ENCODE measurements around the gene ZFPM1.

The ZFPM1 gene

DNA sequence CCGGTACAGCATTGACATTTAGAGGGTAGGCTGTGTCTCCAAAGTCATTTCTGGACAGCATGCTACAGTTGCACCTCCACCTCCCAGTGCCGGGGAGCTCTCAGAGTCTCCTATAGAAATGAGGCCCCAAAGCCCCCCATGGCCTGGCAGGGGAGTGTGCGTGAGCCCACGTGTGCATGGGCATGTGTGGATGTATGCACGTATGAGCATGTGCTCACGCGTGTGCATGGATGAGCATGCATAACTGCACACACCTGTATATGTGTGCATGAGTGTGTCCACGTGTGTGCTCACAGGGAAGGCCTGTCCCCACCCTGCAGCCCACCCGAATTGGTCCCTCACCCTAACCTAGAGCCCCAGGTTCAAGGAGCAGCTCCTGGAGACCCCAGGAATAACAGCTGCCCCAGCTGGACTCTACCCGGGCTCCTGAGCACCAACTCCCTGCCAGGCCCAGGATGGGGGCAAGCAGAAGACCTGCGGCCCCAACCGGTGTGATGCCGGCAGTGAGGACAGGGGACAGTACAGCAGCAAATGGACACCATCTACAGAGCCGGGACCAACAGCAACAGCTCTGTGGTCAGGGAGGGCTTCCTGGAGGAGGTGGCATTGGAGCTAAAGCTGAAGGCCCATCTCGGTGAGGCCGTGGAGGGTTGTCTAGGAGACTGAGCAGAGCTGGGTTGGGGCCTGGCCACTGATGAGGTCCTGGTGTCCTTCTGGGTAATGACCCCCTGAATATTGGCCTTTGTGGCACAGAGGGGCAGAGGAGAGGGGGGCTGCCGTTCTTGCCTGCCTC is 35.2 kb upstream of the ZFPM1 start:
- DNase-seq (ENCODE audit: low read depth in 2 of 2), result no peak

DNA sequence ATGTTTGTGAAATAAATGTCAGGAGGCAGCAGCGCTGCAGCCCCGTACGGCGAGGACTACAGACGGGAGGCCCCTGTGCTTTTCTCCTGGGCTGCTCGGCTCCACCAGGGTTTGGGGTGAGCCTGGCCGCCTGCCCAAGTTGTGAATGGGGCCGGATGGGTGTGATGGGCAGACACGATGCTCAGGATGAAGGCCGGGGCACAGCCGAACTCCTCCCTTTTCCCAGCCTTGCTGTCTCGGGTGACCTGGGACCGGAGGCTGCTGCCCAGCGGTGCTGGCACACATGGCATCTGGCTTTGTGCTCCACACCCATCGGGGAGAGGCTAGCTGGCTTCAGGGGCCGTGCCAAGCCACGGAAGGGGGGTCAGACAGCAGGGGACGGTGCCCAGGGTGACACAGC is 34.2 kb upstream of the ZFPM1 start:
- DNase-seq (ENCODE audit: low read depth in 2 of 2), result no peak

DNA sequence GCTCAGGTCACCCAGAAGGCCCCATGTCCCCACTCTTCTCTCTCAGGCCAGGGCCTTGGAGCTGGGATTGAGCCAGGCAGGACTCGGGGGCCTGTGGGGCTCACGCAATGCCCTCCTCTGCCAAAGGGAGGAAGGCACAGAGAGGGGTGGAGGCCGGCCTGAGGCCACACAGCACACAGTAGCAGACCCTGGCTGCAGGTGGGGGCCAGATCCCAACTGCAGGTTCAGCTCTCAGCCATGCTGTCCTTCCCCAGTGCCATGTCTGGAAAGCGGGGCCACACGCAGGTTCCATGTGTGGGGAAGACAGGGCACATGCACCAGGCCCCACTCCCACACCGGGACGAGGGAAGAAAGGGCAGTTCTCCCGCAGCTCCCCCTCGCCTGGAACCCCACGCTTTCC is 33.3 kb upstream of the ZFPM1 start:
- DNase-seq (ENCODE audit: low read depth in 2 of 2), result no peak

DNA sequence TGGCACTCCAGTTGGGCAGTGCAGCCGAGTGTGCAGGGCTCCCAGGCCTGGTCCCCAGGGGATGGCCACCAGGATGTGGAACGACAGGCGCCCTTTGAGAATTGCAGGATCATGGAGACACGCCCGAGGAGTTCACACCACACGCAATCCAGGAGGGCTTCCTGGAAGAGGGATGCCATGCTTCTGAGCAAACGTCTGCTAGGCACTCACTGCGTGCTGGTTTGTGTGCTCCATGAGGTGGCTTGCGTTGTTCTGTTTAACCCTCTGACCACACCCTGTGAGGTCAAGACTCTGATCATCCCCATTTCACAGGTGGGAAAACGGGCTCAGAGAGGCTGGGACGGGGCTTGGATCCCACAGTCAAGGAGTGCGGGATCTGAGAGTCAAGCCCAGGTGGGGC is 32.6 kb upstream of the ZFPM1 start:
- no peak for DNase-seq (ENCODE audit: low read depth in 2 of 2)

DNA sequence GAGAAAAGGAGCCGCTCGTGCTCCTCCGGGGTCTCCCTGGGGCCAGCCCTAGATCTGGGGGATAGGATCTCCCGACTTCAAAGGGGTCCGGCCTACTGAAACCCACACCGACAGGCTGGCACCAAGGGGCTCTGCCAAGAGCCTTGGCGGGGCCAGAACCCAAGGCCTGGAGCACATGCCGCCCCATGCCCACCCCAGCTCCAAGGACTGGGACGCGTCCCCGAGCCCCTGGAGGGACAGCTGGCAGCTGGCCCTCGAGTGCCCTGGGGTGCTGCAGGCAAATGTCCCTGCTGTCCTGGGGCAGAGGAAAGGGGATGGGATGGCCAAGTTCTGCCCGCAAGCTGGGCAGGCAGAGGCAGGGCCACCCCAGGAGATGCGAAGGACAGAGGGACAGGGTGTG is 31.8 kb upstream of the ZFPM1 start:
- DNase-seq (ENCODE audit: low read depth in 2 of 2), result no peak

DNA sequence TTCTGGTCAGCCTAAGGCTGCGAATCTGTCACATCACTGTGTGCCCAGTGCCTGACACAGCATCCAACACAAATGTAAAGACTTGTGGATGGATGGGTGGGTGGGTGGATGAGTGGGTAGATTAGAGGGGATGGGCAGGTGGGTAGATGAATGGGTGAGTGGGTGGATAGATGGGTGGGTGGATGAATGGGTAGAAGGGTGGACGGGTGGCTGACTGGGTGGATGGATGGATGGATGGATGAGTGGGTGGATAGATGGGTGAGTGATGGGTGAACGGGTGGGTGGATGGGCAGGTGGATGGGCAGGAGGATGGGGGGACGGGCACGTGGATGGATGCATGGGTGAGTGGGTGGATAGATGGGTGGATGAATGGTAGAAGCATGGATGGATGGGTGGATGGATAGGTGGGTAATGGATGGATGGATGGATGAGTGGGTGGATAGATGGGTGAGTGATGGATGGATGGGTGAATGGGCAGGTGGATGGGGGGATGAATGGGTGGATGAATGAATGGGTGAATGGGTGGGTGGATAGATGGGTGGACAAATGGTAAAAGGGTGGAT is 31.1 kb upstream of the ZFPM1 start:
- DNase-seq (ENCODE audit: low read depth in 2 of 2), result no peak

DNA sequence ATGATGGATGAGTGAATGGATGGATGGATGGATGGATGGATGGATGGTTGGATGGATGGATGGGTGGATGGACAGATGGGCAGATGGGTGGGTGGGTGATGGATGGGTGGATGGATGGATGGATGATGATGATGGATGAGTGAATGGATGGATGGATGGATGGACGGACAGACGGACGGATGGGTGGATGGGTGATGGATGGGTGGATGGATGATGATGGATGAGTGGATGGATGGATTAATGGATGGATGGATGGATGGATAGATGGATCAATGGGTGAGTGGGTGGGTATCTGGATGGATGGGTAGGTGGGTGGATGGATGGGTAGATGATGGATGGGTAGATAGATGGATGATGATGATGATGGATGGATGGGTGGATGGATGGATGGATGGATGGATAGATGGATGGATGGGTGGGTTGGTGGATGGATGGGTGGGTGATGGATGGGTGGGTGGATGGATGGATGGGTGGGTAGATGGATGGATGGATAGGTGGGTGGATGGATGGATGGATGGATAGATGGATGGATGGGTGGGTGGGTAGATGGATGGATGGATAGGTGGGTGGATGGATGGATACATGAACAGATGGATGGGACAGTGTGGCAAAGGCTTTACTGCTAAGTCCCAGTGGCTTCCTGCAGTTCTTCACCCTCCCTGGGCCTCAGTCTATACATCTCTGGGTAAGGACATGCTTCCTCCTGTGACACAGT is 30.2 kb upstream of the ZFPM1 start:
- no peak for DNase-seq (ENCODE audit: low read depth in 2 of 2)

DNA sequence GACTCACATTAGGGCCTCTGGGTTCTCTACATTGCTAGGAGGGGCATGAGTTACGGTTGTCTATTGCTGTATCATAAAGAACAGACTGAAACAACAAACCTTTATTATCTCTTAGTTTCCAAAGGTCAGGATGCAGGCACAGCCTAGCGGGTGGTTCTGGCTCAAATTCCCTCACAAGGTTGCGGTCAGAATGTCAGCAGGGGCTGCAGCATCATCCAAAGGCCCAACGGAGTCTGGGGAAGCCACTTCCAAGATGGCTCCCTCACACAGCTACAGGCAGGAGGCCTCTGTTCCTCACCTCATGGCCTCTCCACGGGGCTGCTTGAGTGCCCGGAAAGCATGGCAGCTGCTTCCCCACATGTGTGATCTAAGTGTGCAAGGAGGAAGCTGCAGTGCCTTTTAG is 29.6 kb upstream of the ZFPM1 start:
- no peak for DNase-seq (ENCODE audit: low read depth in 2 of 2)

DNA sequence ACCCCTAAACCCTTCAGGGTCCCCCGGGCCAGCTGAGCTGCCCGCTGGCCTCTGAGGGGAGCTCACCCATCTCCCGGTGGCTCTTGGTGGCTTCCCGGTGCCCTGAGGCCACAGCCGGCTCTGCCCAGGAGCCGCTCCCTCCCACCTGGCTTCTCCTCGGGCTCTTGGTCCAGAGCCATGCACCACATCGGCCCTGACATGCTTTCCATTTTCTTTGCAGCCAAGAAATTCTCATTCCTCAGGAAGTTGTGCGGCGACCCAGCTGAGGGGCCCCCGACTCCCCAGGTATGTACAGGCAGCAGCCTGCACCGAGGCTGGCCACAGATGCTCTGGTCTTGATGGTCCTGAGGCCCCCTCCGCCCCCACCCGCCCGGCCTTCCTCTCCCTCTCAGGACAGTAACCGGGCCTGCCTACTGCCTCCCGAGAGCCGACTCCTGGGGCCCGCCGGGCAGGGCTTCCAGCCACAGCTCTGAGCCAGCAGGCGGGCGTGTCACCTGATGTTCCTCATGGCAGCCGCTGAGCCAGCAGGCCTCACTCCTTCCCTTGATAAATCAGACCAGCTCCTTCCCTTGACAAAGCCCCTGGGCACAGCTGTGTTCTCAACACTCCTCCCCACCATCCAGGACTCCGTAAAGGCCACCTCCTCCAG is 28.4 kb upstream of the ZFPM1 start:
- DNase-seq (ENCODE audit: low read depth in 2 of 2), result no peak

DNA sequence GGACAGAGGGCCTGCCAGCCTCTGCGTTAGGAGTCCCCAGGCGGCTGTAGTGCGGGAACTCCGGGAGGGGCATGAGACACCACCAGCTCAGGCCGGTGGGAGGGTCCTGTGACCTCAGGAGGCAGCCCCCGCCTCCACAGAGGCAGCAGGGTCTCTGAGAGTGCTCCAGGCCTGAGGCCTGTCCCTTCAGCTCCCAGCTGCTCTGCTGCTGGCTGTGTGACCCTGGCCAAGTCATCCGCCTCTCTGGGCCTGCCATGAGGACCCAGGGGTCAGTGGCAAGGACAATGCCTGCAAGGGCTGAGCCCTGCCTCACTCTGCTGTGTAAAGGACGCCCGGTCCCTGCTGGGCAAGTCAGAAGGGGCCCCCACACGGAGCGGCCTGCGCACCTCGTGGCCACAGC is 27.1 kb upstream of the ZFPM1 start:
- DNase-seq (ENCODE audit: low read depth in 2 of 2), result no peak

DNA sequence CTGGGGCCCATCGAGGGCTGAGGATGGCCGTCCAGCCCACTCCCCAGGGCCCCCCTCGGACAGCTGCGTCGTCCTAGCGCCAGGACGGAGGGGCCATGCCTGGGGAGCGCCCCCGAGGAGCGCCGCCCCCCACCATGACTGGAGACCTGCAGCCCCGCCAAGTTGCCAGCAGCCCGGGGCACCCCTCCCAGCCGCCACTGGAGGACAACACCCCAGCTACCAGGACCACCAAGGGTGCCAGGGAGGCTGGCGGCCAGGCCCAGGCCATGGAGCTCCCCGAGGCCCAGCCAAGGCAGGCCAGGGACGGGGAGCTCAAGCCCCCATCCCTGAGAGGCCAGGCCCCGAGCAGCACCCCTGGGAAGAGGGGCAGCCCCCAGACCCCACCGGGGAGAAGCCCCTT is 25.7 kb upstream of the ZFPM1 start:
- no peak for DNase-seq (ENCODE audit: low read depth in 2 of 2)

DNA sequence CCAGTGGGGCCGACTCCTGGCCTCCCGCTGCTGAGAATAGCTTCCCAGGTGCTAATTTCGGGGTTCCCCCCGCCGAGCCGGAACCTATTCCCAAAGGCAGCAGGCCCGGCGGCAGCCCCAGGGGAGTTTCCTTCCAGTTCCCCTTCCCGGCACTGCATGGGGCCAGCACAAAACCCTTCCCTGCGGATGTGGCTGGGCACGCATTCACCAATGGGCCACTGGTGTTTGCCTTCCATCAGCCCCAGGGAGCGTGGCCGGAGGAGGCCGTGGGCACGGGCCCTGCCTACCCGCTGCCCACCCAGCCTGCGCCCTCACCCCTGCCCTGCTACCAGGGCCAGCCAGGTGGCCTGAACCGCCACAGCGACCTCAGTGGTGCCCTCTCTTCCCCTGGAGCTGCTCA is 24.9 kb upstream of the ZFPM1 start:
- no peak for DNase-seq (ENCODE audit: low read depth in 2 of 2)

DNA sequence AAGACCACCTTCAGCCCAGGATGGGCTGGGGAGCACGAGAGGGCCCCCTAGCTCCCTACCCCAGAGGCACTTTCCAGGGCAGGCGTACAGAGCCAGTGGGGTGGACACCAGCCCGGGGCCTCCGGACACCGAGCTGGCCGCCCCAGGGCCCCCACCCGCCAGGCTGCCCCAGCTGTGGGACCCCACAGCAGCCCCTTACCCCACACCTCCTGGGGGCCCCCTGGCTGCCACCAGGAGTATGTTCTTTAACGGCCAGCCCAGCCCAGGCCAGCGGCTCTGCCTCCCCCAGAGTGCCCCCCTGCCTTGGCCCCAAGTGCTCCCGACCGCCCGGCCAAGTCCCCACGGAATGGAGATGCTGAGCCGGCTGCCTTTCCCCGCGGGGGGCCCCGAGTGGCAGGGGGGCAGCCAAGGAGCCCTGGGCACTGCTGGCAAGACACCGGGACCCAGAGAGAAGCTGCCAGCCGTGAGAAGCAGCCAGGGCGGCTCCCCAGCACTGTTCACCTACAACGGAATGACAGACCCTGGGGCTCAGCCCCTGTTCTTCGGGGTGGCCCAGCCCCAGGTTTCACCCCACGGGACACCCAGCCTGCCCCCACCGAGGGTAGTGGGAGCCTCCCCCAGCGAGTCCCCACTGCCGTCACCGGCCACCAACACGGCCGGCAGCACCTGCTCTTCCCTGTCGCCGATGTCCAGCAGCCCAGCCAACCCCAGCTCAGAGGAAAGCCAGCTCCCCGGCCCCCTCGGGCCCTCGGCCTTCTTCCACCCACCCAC is 24.3 kb upstream of the ZFPM1 start:
- no peak for DNase-seq (ENCODE audit: low read depth in 2 of 2)

DNA sequence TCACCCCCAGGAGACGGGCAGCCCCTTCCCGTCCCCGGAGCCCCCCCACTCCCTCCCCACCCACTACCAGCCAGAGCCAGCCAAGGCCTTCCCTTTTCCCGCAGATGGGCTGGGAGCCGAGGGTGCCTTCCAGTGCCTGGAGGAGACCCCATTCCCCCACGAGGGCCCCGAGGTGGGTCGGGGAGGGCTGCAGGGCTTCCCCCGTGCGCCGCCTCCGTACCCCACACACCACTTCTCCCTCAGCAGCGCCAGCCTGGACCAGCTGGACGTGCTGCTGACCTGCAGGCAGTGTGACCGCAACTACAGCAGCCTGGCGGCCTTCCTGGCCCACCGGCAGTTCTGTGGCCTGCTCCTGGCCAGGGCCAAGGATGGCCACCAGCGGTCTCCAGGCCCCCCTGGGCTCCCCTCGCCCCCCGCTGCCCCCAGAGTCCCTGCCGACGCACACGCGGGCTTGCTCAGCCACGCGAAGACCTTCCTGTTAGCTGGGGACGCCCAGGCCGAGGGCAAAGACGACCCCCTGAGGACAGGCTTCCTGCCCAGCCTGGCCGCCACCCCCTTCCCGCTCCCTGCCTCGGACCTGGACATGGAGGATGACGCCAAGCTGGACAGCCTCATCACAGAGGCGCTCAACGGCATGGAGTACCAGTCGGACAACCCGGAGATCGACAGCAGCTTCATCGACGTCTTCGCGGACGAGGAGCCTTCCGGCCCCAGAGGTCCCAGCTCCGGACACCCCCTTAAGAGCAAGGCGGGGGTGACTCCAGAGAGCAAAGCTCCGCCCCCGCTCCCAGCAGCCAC is 23.5 kb upstream of the ZFPM1 start:
- no peak for DNase-seq (ENCODE audit: low read depth in 2 of 2)

DNA sequence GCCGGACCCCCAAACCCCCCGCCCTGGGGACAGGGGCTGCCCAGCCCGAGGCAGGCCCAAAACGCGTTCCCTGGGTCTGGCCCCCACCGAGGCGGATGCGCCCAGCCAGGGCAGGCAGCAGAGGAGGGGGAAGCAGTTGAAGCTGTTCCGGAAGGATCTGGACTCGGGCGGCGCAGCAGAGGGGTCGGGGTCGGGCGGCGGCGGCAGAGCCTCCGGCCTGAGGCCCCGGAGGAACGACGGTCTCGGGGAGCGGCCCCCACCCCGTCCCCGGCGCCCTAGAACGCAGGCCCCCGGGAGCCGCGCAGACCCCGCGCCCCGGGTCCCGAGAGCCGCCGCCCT is 22.9 kb upstream of the ZFPM1 start:
- DNase-seq (ENCODE audit: low read depth in 2 of 2), result no peak

DNA sequence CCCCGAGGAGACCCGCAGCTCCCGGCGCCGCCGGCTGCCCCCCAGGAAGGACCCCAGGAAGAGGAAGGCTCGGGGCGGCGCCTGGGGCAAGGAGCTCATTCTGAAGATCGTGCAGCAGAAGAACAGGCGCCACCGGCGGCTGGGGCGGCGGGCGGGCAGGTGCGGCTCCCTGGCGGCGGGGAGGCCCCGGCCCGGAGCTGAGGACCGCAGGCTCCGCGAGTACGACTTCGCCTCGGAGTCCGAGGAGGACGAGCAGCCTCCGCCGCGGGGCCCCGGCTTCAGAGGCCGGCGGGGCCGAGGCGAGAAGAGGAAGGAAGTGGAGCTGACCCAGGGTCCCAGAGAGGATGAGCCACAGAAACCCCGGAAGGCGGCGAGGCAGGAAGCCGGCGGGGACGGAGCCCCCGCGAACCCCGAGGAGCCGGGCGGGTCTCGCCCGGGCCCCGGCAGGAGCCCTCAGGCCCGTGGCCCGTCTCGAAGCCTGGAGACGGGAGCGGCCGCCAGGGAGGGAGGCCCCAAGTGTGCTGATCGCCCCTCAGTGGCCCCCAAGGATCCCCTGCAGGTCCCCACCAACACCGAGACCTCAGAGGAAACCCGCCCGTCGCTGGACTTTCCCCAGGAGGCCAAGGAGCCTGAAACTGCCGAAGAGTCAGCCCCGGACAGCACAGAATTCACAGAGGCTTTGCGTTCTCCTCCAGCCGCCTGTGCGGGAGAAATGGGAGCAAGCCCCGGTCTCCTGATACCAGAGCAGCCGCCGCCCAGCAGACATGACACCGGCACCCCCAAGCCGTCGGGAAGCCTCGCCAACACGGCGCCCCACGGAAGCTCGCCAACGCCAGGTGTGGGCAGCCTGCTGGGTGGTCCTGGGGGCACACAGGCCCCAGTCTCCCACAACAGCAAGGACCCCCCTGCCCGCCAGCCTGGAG is 22.3 kb upstream of the ZFPM1 start:
- peak in 1 of 2 donors; percentile 6 for DNase-seq (ENCODE audit: low read depth in 2 of 2)

DNA sequence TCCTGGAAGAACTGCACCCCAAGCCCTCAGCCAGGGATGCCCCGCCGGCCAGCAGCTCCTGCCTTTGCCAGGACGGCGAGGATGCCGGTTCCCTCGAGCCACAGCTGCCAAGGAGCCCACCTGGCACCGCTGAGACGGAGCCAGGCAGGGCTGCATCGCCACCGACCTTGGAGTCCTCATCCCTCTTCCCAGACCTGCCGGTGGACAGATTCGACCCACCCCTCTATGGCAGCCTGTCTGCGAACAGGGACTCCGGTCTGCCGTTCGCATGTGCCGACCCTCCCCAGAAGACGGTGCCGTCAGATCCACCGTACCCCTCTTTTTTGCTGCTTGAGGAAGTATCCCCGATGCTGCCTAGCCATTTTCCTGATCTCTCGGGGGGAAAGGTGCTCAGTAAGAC is 21.4 kb upstream of the ZFPM1 start:
- DNase-seq (ENCODE audit: low read depth in 2 of 2), result no peak

DNA sequence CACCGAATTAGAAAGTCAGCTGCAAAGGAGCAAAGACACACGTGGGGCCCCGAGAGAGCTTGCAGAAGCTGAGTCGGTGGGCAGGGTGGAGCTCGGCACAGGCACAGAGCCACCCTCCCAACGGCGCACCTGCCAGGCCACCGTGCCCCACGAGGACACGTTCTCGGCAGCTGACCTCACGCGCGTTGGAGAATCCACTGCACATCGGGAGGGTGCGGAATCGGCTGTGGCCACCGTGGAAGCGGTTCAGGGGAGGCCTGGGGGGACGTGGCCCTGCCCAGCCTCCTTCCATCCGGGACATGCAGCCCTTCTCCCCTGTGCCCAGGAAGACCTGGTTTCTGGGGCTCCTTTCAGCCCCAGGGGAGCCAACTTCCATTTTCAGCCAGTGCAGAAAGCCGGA is 20.9 kb upstream of the ZFPM1 start:
- DNase-seq (ENCODE audit: low read depth in 2 of 2), result no peak

DNA sequence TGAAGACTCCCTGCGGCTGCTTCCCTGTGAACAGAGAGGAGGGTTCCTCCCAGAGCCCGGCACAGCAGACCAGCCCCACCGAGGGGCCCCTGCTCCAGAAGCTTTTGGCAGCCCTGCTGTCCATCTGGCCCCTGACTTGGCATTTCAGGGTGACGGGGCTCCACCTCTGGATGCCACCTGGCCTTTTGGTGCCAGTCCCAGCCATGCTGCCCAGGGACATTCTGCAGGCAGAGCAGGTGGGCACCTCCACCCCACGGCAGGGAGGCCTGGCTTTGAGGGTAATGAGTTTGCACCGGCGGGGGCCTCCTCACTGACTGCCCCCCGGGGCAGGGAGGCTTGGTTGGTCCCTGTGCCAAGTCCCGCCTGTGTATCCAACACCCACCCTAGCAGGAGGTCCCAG is 20.3 kb upstream of the ZFPM1 start:
- no peak for DNase-seq (ENCODE audit: low read depth in 2 of 2)

Data from activated CD8-positive, alpha-beta memory T cell treated with anti-CD3 and anti-CD28 coated beads for 4 hours (primary cell).